Measurements from ENCODE around the gene MAP3K20. TPM values are rescaled to one million over a fixed set of nuclear protein-coding genes. Genes with fewer than 3 reads are reported as not detected.
A peak's percentile ranks its signal among the peaks of the same experiment; 100 is the strongest.

Gene MAP3K20
- total and polyA plus RNA-seq, 2 of the 8 experiments (the other 6 are each of a cell fraction or from before 2014, with no cell fraction given), result 3.1 to 11.1 TPM

GRCh38 chr2:173251225-173251624, 175.6 kb downstream of the MAP3K20 start:
- Histone ChIP-seq H2AFZ (ENCODE audit: low read length) (no peak overlapping the region), H3K9me3 (ENCODE audit: insufficient read depth in 2 of 2, low read depth in 1 of 2, low read length in 1 of 2) (no peaks in the 10 kb centered on the region), H4K8ac (ENCODE audit: extremely low read depth, insufficient read depth, low read length) (no peak overlapping the region), H4K20me1 (replicated peaks in 1 of 2; ENCODE audit: control insufficient read depth in 1 of 2, insufficient read depth in 2 of 2, low read length in 2 of 2) (no peaks in the 10 kb centered on the region), H2BK15ac (ENCODE audit: low read length) (no peak overlapping the region), H3K79me1 (ENCODE audit: low read depth, low read length) (no peaks in the 10 kb centered on the region), H3K23ac (ENCODE audit: insufficient read length) (no peak overlapping the region), H3K4me2 (ENCODE audit: insufficient read depth in 1 of 2, low read depth in 2 of 2, low read length in 2 of 2) (no peak overlapping the region), H2AK5ac (ENCODE audit: low read depth, low read length) (no peak overlapping the region), H3K18ac (ENCODE audit: extremely low read depth, low read length) (no peak overlapping the region), H3K4me1 (replicated peaks in 1 of 4; ENCODE audit: control insufficient read depth in 3 of 4, insufficient read depth in 4 of 4, low read length in 3 of 4) (peaks cover 0 to 7% (median 4%) of the 10 kb centered on the region in 4 experiments; a peak in 3 of 7 replicates), H3K4ac (replicated peaks; ENCODE audit: insufficient read length, low read depth, low read length) (no peak overlapping the region), H3K14ac (ENCODE audit: insufficient read length) (no peak overlapping the region), H2BK5ac (ENCODE audit: low read depth, low read length) (no peak overlapping the region), H4K91ac (replicated peaks; ENCODE audit: insufficient read length, low read length) (no peak overlapping the region), H3K56ac (replicated peaks; ENCODE audit: insufficient read length, low read depth, low read length) (no peak overlapping the region), H3K9ac (replicated peaks in 1 of 4; ENCODE audit: extremely low read depth in 1 of 4, low read depth in 3 of 4, low read length in 3 of 4) (no peak overlapping the region), H3K27ac (ENCODE audit: low read depth, low read length) (no peak overlapping the region), H2BK12ac (ENCODE audit: low read depth, low read length) (no peak overlapping the region), H3K23me2 (ENCODE audit: low read depth, low read length) (no peaks in the 10 kb centered on the region), H3K4me3 (ENCODE audit: extremely low read depth in 1 of 4, insufficient read depth in 2 of 4, low read depth in 3 of 4, low read length in 4 of 4) (no peak overlapping the region), H4K5ac (ENCODE audit: insufficient read length, low read depth, low read length) (no peak overlapping the region), H3K79me2 (ENCODE audit: control insufficient read depth in 1 of 2, insufficient read depth in 2 of 2, low read length in 2 of 2) (no peaks in the 10 kb centered on the region), H2BK120ac (replicated peaks; ENCODE audit: low read depth, low read length) (no peak overlapping the region), H3K27me3 (replicated peaks in 1 of 4; ENCODE audit: control insufficient read depth in 3 of 4, extremely low read depth in 1 of 4, insufficient read depth in 3 of 4, low read length in 3 of 4) (no peaks in the 10 kb centered on the region), H3K36me3 (ENCODE audit: control insufficient read depth in 2 of 4, insufficient read depth in 4 of 4, low read length in 3 of 4) (no peaks in the 10 kb centered on the region), H2BK20ac (ENCODE audit: low read length) (no peak overlapping the region)
- ChIA-PET POLR2A (ENCODE audit: partially characterized antibody) (no interaction called here), CTCF (ENCODE audit: partially characterized antibody) (interaction anchor here (1.1 kb wide), 1 partner anchor 53 kb away, joined by 3 read pairs; no protein-coding TSS in a partner anchor)
- no peak for TF ChIP-seq CBX5 (IDR thresholded peaks at IDR 0.05; ENCODE audit: low read depth, low read length)
- TF ChIP-seq JUND (IDR thresholded peaks at IDR 0.05; ENCODE audit: low read length), result no peak
- TF ChIP-seq POLR2AphosphoS5 (IDR thresholded peaks at IDR 0.05; ENCODE audit: low read depth, low read length), result no peak
- TF ChIP-seq EGR1 (IDR thresholded peaks at IDR 0.05; ENCODE audit: borderline replicate concordance, low read depth, low read length), result no peak
- TF ChIP-seq KDM1A (IDR thresholded peaks at IDR 0.05; ENCODE audit: borderline replicate concordance, low read length), result peak; percentile 89
- DNase-seq (ENCODE audit: low read depth in 1 of 2, low spot score in 2 of 2) (no peak), FAIRE-seq (no peak)
- 85% methylated on average over 2 of the region's 2 CpGs; no CpG with 5 or more reads in 1 of the 2 experiments for WGBS, 2 experiments (ENCODE audit: extremely low coverage in 1 of 2, insufficient coverage in 1 of 2, insufficient read length in 1 of 2, insufficient replicate concordance in 2 of 2, low coverage in 1 of 2, low lambda C conversion rate in 2 of 2, missing lambda C conversion rate in 1 of 2)

Data from H1 (cell line).